ENCODE data around the gene IL20RB.

IL20RB gene

GRCh38 chr3:136957751-136958288, at the start of gene IL20RB:
Gene IL20RB (plus strand): TSS chr3:136957983. CDS start chr3:136958114, 131 bp downstream.
- H3K4me3 ChIP-seq (ENCODE audit: low read depth, low read length) = no peak within 1 kb of the TSS

DNA sequence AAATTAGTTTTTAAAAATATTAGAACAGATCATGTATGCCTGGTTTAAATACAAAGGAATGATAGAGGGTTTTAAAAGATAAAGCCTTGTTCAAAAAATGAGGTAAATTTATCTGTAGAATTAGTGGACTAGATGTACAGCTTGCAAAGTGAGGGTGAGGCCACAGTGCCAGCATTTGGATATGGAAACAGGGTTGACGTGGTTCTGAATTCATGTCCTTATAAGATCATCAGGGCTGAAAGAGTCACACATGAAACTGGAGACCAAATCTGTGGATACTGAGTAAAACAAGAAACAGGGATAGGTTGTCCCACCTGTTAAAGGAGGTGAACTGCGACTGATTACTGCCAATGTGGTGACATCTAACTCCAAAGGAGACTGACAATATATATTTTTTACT, 49.5 kb upstream of the IL20RB start:
- H3K4me3 ChIP-seq (ENCODE audit: low read depth, low read length) = no peak overlapping the region

DNA sequence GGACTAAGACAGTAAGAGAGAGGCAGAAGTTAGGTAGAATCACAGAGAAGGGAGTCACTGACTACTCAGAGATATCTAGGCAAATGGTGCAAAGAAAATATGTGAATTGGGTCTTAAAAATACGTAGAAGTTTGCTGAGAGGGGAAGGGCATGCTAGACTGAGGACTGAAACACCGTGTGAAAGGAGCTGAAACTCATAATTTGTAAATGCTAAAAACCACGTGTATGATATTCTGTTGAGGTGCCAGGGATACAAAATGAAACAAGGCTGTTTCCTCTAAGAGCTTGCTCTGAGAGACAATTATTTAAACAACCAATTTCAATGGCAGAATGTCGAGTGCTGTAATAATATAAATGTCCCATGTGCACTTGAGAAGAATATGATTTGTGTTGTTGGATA, 48.6 kb upstream of the IL20RB start:
- H3K4me3 ChIP-seq (ENCODE audit: low read depth, low read length) = no peak overlapping the region

DNA sequence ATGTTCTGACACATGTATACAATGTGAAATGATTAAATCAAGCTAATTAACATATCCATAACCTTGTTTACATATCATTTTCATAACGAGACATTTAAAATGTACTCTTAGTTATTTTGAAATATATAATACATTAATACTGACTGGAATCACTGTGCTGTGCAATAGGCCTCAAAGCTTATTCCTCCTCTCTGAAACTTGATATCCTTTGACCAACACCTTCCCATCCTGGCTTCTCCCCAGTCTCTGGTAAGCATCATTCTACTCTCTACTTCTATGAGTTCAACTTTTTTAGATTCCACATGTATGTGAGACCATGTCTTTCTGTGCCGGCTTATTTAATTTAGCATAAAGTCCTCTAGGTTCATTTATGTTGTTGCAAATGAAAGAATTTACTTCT, 47.1 kb upstream of the IL20RB start:
- H3K4me3 ChIP-seq (ENCODE audit: low read depth, low read length) = no peak overlapping the region

DNA sequence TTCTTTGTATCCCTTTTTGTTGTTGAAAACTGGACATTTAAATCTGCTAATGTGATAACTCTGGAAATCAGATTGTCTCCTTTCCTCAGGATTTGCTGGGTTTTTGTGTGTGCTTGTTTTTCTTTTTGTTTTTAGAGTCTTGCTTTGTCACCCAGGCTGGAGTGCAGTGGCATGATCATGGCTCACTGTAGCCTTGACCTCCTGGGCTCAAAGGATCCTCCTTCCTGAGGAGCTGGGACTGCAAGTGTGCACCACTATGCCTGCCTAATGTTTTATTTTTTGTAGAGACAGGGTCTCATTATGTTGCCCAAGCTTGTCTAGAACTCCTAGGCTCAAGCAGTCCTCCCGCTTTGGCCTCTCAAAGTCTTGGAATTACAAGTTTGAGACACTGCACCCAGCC, 44.6 kb upstream of the IL20RB start:
- no peak overlapping the region for H3K4me3 ChIP-seq (ENCODE audit: low read depth, low read length)

- no peak overlapping the region for H3K4me3 ChIP-seq (ENCODE audit: low read depth, low read length)
These were observed 43.0 kb upstream of the IL20RB start for GRCh38 chr3:136914739-136915138.

DNA sequence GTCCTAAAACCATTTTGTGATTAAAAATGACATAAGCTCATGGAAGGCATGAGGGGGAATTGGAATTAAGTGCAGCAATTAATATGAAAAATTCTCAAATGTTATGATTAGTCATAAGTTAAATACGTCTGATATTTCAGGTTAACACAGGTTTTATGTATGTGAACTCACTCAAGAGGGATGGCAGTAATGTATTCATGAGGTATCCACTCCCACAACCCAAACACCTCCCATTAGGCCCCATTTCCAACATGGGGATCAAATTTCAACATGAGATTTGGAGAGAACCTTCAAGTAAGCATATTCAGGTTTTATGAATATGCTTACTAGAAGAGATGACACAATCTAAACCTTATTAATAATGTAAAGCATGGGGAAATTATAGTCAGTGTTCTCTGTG, 41.6 kb upstream of the IL20RB start:
- H3K4me3 ChIP-seq (ENCODE audit: low read depth, low read length) = no peak overlapping the region

- H3K4me3 ChIP-seq (ENCODE audit: low read depth, low read length) = no peak overlapping the region
These were observed 37.8 kb upstream of the IL20RB start for GRCh38 chr3:136919799-136920580.

GRCh38 chr3:136920904-136921611, 36.7 kb upstream of the IL20RB start:
- no peak overlapping the region for H3K4me3 ChIP-seq (ENCODE audit: low read depth, low read length)

DNA sequence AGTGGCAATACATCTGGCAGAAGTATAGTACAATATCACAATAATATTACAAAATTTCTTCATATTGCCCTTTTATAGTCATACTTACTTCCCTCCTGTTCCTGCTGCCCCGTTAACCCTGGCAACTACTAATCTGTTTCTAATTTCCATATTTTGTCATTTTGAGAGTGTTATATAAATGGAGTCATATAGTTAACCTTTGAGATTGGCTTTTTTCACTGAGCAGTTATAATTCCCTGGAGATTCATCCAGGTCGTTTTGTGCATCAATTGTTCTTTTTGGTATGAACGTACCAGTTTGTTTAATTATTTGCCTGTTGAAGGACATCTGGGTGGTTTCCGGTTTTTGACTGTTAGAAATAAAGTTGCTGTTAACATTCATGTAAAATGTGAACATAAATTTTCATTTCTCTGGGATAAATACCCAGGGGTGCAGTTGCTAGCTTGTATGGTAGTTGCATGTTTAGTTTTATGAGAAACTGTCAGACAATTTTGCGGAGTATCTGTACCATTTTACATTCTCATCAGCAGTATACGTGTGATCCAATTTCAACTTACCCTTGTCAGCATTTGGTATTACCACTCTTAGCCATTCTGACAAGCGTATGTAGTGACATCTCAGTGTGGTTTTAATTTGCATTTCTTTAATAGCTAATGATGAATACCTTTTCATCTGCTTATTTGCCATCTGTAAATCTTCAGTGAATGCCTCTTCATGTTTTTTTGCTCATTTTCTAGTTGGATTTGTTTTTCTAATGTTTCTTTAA, 32.2 kb upstream of the IL20RB start:
- H3K4me3 ChIP-seq (ENCODE audit: low read depth, low read length) = no peak overlapping the region

GRCh38 chr3:136928240-136928639, 29.5 kb upstream of the IL20RB start:
- H3K4me3 ChIP-seq (ENCODE audit: low read depth, low read length) = no peak overlapping the region

DNA sequence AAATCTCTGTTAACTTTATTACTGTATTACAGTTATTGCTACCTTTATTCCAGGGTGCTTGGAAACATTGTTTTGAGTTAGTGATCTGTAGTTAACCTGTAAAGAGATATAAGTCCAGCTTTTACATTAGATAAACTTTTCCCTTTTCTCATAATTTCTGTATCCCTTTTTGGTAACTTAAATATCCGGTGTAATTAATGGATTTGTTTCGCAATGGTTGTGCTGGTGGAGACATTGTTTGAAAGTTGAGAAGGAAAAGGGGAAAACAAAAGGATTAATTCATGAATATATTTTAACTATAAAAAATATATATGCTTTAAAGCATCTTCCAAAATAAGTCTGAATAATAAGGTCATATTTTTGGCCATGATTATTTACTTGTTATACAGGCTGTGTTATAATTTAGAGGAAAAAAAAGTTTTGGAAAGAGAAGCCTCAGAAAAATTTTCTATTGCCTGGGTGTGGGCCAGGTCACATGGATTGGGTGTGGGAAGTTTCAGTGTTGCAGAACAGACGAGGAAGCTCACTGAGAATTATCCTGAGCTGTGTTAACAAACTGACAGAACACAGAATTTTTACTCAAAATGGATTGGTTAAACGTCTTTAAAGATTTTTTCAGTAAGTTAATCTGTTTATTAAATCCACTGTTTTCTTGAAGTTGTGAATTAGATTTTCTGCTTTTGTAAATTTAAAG, 27.7 kb upstream of the IL20RB start:
- no peak overlapping the region for H3K4me3 ChIP-seq (ENCODE audit: low read depth, low read length)

GRCh38 chr3:136931606-136932005, 26.2 kb upstream of the IL20RB start:
- H3K4me3 ChIP-seq (ENCODE audit: low read depth, low read length) = no peak overlapping the region

DNA sequence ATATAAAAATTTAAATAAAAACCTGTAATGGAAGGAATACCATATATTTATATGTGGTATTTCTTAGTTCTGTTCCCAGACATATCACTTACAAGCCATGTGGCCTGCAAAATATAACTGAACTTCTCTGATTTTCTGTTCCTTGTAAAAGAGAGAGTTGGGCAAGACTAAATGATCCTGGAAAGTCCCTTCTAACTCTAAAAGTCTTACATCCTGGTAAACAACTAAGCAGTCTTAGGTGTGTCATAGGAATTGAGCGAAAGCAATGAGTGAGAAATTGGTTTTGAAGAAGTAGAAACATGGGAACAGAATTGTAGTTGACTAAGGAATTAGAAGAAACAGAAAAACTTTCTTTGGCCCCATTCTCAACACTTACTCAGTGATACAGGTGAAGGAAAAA, 25.3 kb upstream of the IL20RB start:
- H3K4me3 ChIP-seq (ENCODE audit: low read depth, low read length) = no peak overlapping the region

- H3K4me3 ChIP-seq (ENCODE audit: low read depth, low read length) = no peak overlapping the region
These were observed 24.6 kb upstream of the IL20RB start for GRCh38 chr3:136932978-136933772.

GRCh38 chr3:136937175-136937574, 20.6 kb upstream of the IL20RB start:
- no peak overlapping the region for H3K4me3 ChIP-seq (ENCODE audit: low read depth, low read length)

GRCh38 chr3:136937851-136938250, 19.9 kb upstream of the IL20RB start:
- no peak overlapping the region for H3K4me3 ChIP-seq (ENCODE audit: low read depth, low read length)

GRCh38 chr3:136938334-136938733, 19.4 kb upstream of the IL20RB start:
- H3K4me3 ChIP-seq (ENCODE audit: low read depth, low read length) = no peak overlapping the region

DNA sequence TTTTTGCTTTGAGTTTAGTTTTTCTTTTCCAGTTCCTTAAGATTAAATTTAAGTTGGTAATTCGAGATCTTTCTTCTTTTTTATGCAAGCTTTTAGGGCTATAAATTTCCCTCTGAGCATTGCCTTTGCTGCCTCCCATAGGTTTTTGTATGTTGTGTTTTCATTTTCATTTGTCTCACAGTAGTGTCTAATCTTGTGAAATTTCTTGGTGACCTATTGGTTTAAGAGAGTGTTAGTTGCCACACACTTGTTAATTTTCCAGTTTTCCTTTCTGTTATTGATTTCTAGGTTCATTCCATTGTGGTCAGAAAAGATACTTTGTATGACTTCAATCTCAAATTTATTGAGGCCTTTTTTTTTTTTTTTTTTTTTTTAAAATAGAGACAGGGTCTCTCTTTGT, 18.3 kb upstream of the IL20RB start:
- H3K4me3 ChIP-seq (ENCODE audit: low read depth, low read length) = no peak overlapping the region

GRCh38 chr3:136942803-136943202, 15.0 kb upstream of the IL20RB start:
- H3K4me3 ChIP-seq (ENCODE audit: low read depth, low read length) = no peak overlapping the region

All from iPS-11a (cell line).